Osteoblast (primary cell): Measurements from ENCODE around the gene TCF7L1. TPM values are rescaled to one million over a fixed set of nuclear protein-coding genes. Genes with fewer than 3 reads are reported as not detected.

Source experiments
- DNase-seq: peaks from one replicate; pipeline ENCODE4 v3.0.0; 2011; ENCODE audit warnings: low spot score, mixed read lengths; ENCODE audit not compliant: insufficient read length; ENCODE audit errors: missing footprints
- H2AFZ ChIP-seq: 2 replicates; pipeline ENCODE4 v1.6.0; 2011; ENCODE audit warnings: mild to moderate bottlenecking, low read length
- H3K27ac ChIP-seq: 2 replicates; pipeline ENCODE4 v1.5.1; 2011; ENCODE audit warnings: mild to moderate bottlenecking, low read depth, low read length, moderate library complexity
- H3K27me3 ChIP-seq: 2 replicates; pipeline ENCODE4 v1.6.0; 2012; ENCODE audit warnings: mild to moderate bottlenecking, control low read depth, inconsistent platforms, low read length, moderate library complexity; ENCODE audit not compliant: insufficient read depth
- H3K36me3 ChIP-seq: 2 replicates; pipeline ENCODE4 v1.5.1; 2011; ENCODE audit warnings: mild to moderate bottlenecking, low read length, control low read depth, moderate library complexity; ENCODE audit not compliant: insufficient read depth
- H3K4me1 ChIP-seq: 2 replicates; pipeline ENCODE4 v1.5.1; 2011; ENCODE audit warnings: mild to moderate bottlenecking, low read length, control low read depth, moderate library complexity; ENCODE audit not compliant: insufficient read depth
- H3K4me2 ChIP-seq: 2 replicates; pipeline ENCODE4 v1.6.0; 2011; ENCODE audit warnings: mild to moderate bottlenecking, low read length; ENCODE audit not compliant: insufficient read depth
- H3K4me3 ChIP-seq: fragments of 200-600 bp; sonication (generic); 3 replicates; pipeline ENCODE4 v1.5.1; 2012; ENCODE audit warnings: mild to moderate bottlenecking, low read length, inconsistent platforms; ENCODE audit not compliant: insufficient read depth
- H3K79me2 ChIP-seq: 2 replicates; pipeline ENCODE4 v1.6.0; 2012; ENCODE audit warnings: mild to moderate bottlenecking, low read length, control low read depth, inconsistent platforms; ENCODE audit not compliant: insufficient read depth
- H3K9me3 ChIP-seq: 2 replicates; pipeline ENCODE4 v1.5.1; 2011; ENCODE audit warnings: low read depth, low read length, control low read depth
- H4K20me1 ChIP-seq: 2 replicates; pipeline ENCODE4 v1.6.0; 2012; ENCODE audit warnings: mild to moderate bottlenecking, low read length, control low read depth; ENCODE audit not compliant: insufficient read depth
- small RNA-seq: library from RNA; depleted of rRNA; stranded (forward); fragments of <200 nt; gene quantifications from one replicate; pipeline ENCODE3, GENCODE V24; 2012
- total RNA-seq: library from RNA; depleted of rRNA; stranded (reverse); fragments of >200 nt; gene quantifications from 2 replicates; pipeline ENCODE4 v1.2.3, GENCODE V29; 2012
- TF ChIP-seq, protein P1 (sequence below): IDR thresholded peaks from 2 replicates; pipeline ENCODE4 v1.5.1; 2011; ENCODE audit warnings: mild to moderate bottlenecking, low read depth, low read length, moderate library complexity; ENCODE audit errors: extremely low read depth

The TCF7L1 gene
- total RNA-seq, 1 donor, result 2.5 TPM

DNA sequence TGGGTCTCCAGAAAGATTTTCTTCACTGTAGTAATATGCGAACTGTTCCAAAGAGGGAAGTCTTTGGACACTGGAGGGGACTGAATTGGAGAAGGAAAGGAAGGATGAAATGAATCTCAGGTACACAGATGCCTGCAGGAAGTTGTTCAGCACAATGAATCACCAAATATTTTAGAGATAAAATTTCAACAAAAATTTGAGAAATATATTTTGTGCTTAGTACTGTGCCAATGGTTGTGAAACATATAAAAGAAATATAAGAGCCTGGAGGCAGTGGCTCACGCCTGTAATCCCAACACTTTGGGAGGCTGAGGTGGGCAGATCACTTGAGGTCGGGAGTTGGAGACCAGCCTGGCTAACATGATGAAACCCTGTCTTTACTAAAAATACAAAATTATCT is 224.5 kb downstream of the TCF7L1 start:
- no peak overlapping the region for H2AFZ ChIP-seq
- H3K79me2 ChIP-seq, result peaks cover 49% of the 10 kb centered on the region
- peaks cover 2% of the 10 kb centered on the region for H4K20me1 ChIP-seq
- peaks cover 13% of the 10 kb centered on the region for H3K4me1 ChIP-seq
- peaks cover 44% of the 10 kb centered on the region for H3K36me3 ChIP-seq
- TF ChIP-seq, protein P1, sequence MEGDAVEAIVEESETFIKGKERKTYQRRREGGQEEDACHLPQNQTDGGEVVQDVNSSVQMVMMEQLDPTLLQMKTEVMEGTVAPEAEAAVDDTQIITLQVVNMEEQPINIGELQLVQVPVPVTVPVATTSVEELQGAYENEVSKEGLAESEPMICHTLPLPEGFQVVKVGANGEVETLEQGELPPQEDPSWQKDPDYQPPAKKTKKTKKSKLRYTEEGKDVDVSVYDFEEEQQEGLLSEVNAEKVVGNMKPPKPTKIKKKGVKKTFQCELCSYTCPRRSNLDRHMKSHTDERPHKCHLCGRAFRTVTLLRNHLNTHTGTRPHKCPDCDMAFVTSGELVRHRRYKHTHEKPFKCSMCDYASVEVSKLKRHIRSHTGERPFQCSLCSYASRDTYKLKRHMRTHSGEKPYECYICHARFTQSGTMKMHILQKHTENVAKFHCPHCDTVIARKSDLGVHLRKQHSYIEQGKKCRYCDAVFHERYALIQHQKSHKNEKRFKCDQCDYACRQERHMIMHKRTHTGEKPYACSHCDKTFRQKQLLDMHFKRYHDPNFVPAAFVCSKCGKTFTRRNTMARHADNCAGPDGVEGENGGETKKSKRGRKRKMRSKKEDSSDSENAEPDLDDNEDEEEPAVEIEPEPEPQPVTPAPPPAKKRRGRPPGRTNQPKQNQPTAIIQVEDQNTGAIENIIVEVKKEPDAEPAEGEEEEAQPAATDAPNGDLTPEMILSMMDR, result no peak
- H3K27ac ChIP-seq, result no peak overlapping the region
- no peaks in the 10 kb centered on the region for H3K9me3 ChIP-seq
- no peak overlapping the region for H3K4me2 ChIP-seq
- no peaks in the 10 kb centered on the region for H3K27me3 ChIP-seq
- DNase-seq, result no peak
- no peak overlapping the region for H3K4me3 ChIP-seq

Small RNAs within 50 kb of the gene (small RNA-seq; reads per million reads assigned to genes)
- gene AC093162.1 (not detected), gene RF00019 (not detected), gene RNU6-674P (not detected)

Other genes starting within 250 kb of the TCF7L1 start
- 3,633 and 4,065 TPM in 2 replicates for gene TMSB10, start 227.7 kb upstream of the TCF7L1 start, total RNA-seq
- 68.7 and 74.2 TPM in 2 replicates for gene KCMF1, start 162.2 kb upstream of the TCF7L1 start, total RNA-seq
- 124 and 129 TPM in 2 replicates for gene TGOLN2, start 194.6 kb downstream of the TCF7L1 start, total RNA-seq
- 41.6 and 62.5 TPM in 2 replicates for gene RETSAT, start 221.1 kb downstream of the TCF7L1 start, total RNA-seq
- gene ELMOD3, start 221.4 kb downstream of the TCF7L1 start, total RNA-seq, result 20.9 and 22.1 TPM in 2 replicates